Ishikawa (cell line): ENCODE results near the gene TTC17.

Experiments
- CEBPB ChIP-seq: IDR thresholded peaks from 2 replicates; pipeline ENCODE4 v1.6.1; 2012
- CREB1 ChIP-seq: IDR thresholded peaks from 2 replicates; pipeline ENCODE4 v1.6.1; 2012; ENCODE audit warnings: low read depth
- EGR1 ChIP-seq: IDR thresholded peaks from 2 replicates; pipeline ENCODE4 v1.6.1; 2012
- EP300 ChIP-seq: IDR thresholded peaks from 2 replicates; pipeline ENCODE4 v1.6.1; 2012; ENCODE audit warnings: borderline replicate concordance
- FOXM1 ChIP-seq: IDR thresholded peaks from 2 replicates; pipeline ENCODE4 v1.6.1; 2012; ENCODE audit warnings: low read depth, borderline replicate concordance
- NFIC ChIP-seq: IDR thresholded peaks from 2 replicates; pipeline ENCODE4 v1.6.1; 2012
- RAD21 ChIP-seq: IDR thresholded peaks from 2 replicates; pipeline ENCODE4 v1.6.1; 2012; ENCODE audit warnings: low read depth
- TAF1 ChIP-seq: IDR thresholded peaks from 2 replicates; pipeline ENCODE4 v1.6.1; 2012; ENCODE audit warnings: low read depth, mild to moderate bottlenecking
- TCF12 ChIP-seq: IDR thresholded peaks from 2 replicates; pipeline ENCODE4 v1.6.1; 2012; ENCODE audit warnings: low read depth
- TEAD4 ChIP-seq: IDR thresholded peaks from 2 replicates; pipeline ENCODE4 v1.6.1; 2012
- YY1 ChIP-seq: IDR thresholded peaks from 2 replicates; pipeline ENCODE4 v1.6.1; 2012; ENCODE audit warnings: low read depth
- ZBTB7A ChIP-seq: IDR thresholded peaks from 2 replicates; pipeline ENCODE4 v1.6.1; 2012; ENCODE audit warnings: low read depth
- TF ChIP-seq, protein P1 (sequence below): IDR thresholded peaks from 2 replicates; pipeline ENCODE4 v1.6.1; 2012
- TF ChIP-seq, protein P2 (sequence below): IDR thresholded peaks from 2 replicates; pipeline ENCODE4 v1.6.1; 2012
- TF ChIP-seq, protein P3 (sequence below): IDR thresholded peaks from 2 replicates; pipeline ENCODE4 v1.6.1; 2012; ENCODE audit warnings: low read depth, mild to moderate bottlenecking

TTC17 gene

GRCh38 chr11:43492701-43493100, 134.0 kb downstream of the TTC17 start:
- no peak for TF ChIP-seq CEBPB
- TF ChIP-seq TCF12, result no peak
- TF ChIP-seq, protein P1, sequence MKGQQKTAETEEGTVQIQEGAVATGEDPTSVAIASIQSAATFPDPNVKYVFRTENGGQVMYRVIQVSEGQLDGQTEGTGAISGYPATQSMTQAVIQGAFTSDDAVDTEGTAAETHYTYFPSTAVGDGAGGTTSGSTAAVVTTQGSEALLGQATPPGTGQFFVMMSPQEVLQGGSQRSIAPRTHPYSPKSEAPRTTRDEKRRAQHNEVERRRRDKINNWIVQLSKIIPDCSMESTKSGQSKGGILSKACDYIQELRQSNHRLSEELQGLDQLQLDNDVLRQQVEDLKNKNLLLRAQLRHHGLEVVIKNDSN, result no peak
- TF ChIP-seq, protein P2, sequence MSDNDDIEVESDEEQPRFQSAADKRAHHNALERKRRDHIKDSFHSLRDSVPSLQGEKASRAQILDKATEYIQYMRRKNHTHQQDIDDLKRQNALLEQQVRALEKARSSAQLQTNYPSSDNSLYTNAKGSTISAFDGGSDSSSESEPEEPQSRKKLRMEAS, result no peak
- TF ChIP-seq RAD21, result no peak
- no peak for TF ChIP-seq EGR1
- no peak for TF ChIP-seq TEAD4
- TF ChIP-seq, protein P3, sequence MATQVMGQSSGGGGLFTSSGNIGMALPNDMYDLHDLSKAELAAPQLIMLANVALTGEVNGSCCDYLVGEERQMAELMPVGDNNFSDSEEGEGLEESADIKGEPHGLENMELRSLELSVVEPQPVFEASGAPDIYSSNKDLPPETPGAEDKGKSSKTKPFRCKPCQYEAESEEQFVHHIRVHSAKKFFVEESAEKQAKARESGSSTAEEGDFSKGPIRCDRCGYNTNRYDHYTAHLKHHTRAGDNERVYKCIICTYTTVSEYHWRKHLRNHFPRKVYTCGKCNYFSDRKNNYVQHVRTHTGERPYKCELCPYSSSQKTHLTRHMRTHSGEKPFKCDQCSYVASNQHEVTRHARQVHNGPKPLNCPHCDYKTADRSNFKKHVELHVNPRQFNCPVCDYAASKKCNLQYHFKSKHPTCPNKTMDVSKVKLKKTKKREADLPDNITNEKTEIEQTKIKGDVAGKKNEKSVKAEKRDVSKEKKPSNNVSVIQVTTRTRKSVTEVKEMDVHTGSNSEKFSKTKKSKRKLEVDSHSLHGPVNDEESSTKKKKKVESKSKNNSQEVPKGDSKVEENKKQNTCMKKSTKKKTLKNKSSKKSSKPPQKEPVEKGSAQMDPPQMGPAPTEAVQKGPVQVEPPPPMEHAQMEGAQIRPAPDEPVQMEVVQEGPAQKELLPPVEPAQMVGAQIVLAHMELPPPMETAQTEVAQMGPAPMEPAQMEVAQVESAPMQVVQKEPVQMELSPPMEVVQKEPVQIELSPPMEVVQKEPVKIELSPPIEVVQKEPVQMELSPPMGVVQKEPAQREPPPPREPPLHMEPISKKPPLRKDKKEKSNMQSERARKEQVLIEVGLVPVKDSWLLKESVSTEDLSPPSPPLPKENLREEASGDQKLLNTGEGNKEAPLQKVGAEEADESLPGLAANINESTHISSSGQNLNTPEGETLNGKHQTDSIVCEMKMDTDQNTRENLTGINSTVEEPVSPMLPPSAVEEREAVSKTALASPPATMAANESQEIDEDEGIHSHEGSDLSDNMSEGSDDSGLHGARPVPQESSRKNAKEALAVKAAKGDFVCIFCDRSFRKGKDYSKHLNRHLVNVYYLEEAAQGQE, result no peak
- TF ChIP-seq EP300, result no peak

- TF ChIP-seq YY1 (no peak), FOXM1 (no peak), TAF1 (no peak)
Observed at GRCh38 chr11:43493431-43493830, 134.7 kb downstream of the TTC17 start.

GRCh38 chr11:43497144-43497543, 138.4 kb downstream of the TTC17 start:
- TF ChIP-seq, protein P2, result no peak
- TF ChIP-seq RAD21 (no peak), EP300 (no peak), TEAD4 (no peak)

DNA sequence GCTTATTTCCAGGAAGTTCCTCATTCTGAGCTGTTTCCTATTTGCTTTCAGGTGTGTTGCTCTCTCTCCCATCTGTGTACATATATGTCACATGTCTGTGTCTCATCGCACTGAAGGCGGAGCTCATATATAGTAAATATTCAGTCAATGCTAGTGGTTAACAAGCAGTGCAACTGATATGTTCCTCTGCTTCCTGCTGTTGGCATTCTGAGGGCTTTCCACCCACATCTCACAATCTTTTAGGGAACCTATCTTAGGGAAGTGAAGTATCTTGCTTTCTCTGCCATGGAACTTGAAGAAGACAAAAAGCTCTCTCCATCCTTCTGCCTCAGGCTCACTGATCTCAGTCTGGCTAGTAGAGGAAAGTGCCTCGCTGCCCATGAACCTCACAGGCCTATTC, 139.8 kb downstream of the TTC17 start:
- no peak for TF ChIP-seq CEBPB
- TF ChIP-seq CREB1, result no peak
- no peak for TF ChIP-seq TAF1
- TF ChIP-seq, protein P1, result no peak
- no peak for TF ChIP-seq NFIC
- no peak for TF ChIP-seq YY1

DNA sequence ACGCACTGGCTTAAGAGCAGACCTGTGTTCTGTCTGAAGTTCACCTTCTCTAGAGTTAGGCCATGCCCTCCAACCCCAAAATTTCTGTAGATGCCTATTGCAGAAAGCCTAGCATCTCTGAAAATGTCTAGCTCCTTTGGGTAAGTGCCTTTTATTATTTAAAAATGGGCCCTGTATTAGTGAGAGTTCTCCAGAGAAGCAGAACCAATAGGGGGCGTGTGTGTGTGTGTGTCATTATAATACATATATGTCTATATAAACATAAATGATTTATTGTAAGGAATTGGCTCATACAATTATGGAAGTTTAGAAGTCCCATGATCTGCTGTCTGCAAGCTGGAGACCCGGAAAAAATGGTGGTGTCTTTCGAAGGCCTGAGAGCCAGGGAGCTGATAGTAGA, 144.7 kb downstream of the TTC17 start:
- TF ChIP-seq YY1, result no peak
- TF ChIP-seq TCF12, result no peak
- TF ChIP-seq, protein P1, result no peak
- TF ChIP-seq EP300, result no peak
- TF ChIP-seq TAF1, result no peak
- no peak for TF ChIP-seq FOXM1
- TF ChIP-seq, protein P2, result no peak
- TF ChIP-seq CEBPB, result no peak
- TF ChIP-seq TEAD4, result no peak
- TF ChIP-seq, protein P3, result no peak
- TF ChIP-seq EGR1, result no peak
- no peak for TF ChIP-seq ZBTB7A

- no peak for TF ChIP-seq NFIC
- TF ChIP-seq TEAD4, result no peak
- no peak for TF ChIP-seq EGR1
- no peak for TF ChIP-seq TCF12
- no peak for TF ChIP-seq YY1
- TF ChIP-seq FOXM1, result no peak
- TF ChIP-seq RAD21, result peak; percentile 68
- TF ChIP-seq, protein P3, result no peak
Observed at GRCh38 chr11:43504316-43504950, 145.7 kb downstream of the TTC17 start.
